ENCODE data around the gene PLSCR1. TPM values are rescaled to one million over a fixed set of nuclear protein-coding genes. Genes with fewer than 3 reads are reported as not detected.

PLSCR1 gene
- total and polyA plus RNA-seq, 8 donors: 67.2 to 126 (median 84.9) TPM

- Histone ChIP-seq H3K36me3 (no peaks in the 10 kb centered on the region), H3K9me3 (no peaks in the 10 kb centered on the region), H3K27me3 (no peaks in the 10 kb centered on the region), H3K4me1 (peaks cover 0 to 25% of the 10 kb centered on the region in 2 donors), H3K27ac (peak overlapping the region in 1 of 2 donors; percentile 74), H3K4me3 (no peak overlapping the region)
- intact Hi-C loops (cut with DNase I): no loop called here
- no peak for DNase-seq
- ATAC-seq: no peak
- TF ChIP-seq, protein P1, sequence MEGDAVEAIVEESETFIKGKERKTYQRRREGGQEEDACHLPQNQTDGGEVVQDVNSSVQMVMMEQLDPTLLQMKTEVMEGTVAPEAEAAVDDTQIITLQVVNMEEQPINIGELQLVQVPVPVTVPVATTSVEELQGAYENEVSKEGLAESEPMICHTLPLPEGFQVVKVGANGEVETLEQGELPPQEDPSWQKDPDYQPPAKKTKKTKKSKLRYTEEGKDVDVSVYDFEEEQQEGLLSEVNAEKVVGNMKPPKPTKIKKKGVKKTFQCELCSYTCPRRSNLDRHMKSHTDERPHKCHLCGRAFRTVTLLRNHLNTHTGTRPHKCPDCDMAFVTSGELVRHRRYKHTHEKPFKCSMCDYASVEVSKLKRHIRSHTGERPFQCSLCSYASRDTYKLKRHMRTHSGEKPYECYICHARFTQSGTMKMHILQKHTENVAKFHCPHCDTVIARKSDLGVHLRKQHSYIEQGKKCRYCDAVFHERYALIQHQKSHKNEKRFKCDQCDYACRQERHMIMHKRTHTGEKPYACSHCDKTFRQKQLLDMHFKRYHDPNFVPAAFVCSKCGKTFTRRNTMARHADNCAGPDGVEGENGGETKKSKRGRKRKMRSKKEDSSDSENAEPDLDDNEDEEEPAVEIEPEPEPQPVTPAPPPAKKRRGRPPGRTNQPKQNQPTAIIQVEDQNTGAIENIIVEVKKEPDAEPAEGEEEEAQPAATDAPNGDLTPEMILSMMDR (IDR thresholded peaks at IDR 0.05): no peak
Observed at GRCh38 chr3:146555311-146555710, 10.9 kb upstream of the PLSCR1 start.

- TF ChIP-seq, protein P1 (IDR thresholded peaks at IDR 0.05): no peak
- Histone ChIP-seq H3K4me3 (no peak overlapping the region), H3K9me3 (no peaks in the 10 kb centered on the region), H3K27ac (peak overlapping the region in 1 of 2 donors; percentile 74), H3K4me1 (peaks cover 0 to 32% of the 10 kb centered on the region in 2 donors), H3K36me3 (no peaks in the 10 kb centered on the region), H3K27me3 (no peaks in the 10 kb centered on the region)
- ATAC-seq (no peak), DNase-seq (no peak)
- intact Hi-C loops (cut with DNase I): no loop called here
Observed at GRCh38 chr3:146554151-146554760, 9.8 kb upstream of the PLSCR1 start.

- H3K4me1 ChIP-seq: peaks cover 0 to 28% of the 10 kb centered on the region in 2 donors
- ATAC-seq (peak; percentile 23), DNase-seq (no peak)
- no peaks in the 10 kb centered on the region for H3K27me3 ChIP-seq
- H3K4me3 ChIP-seq: no peak overlapping the region
- H3K27ac ChIP-seq: peak overlapping the region in 1 of 2 donors; percentile 40
- H3K36me3 ChIP-seq: no peaks in the 10 kb centered on the region
- TF ChIP-seq, protein P1 (IDR thresholded peaks at IDR 0.05): no peak
- no peaks in the 10 kb centered on the region for H3K9me3 ChIP-seq
- intact Hi-C loops (cut with DNase I): no loop called here
Observed at GRCh38 chr3:146550743-146551510, 6.5 kb upstream of the PLSCR1 start.

GRCh38 chr3:146550070-146550615 lies 5.7 kb upstream of the PLSCR1 start:
- Histone ChIP-seq H3K4me1 (peaks cover 0 to 32% of the 10 kb centered on the region in 2 donors), H3K4me3 (no peak overlapping the region), H3K36me3 (no peaks in the 10 kb centered on the region), H3K27me3 (no peaks in the 10 kb centered on the region), H3K27ac (peak overlapping the region in 1 of 2 donors; percentile 40), H3K9me3 (no peaks in the 10 kb centered on the region)
- intact Hi-C loops (cut with DNase I): no loop called here
- TF ChIP-seq, protein P1 (IDR thresholded peaks at IDR 0.05): no peak
- no peak for DNase-seq
- no peak for ATAC-seq

GRCh38 chr3:146547235-146547835 lies 2.9 kb upstream of the PLSCR1 start:
- intact Hi-C loops (cut with DNase I): no loop called here
- Histone ChIP-seq H3K27ac (no peak overlapping the region), H3K4me3 (no peak overlapping the region), H3K4me1 (peaks cover 6 to 36% of the 10 kb centered on the region in 2 donors), H3K36me3 (no peaks in the 10 kb centered on the region), H3K27me3 (no peaks in the 10 kb centered on the region), H3K9me3 (no peaks in the 10 kb centered on the region)
- TF ChIP-seq, protein P1 (IDR thresholded peaks at IDR 0.05): no peak
- no peak for DNase-seq
- ATAC-seq: no peak

Measured in left lung (tissue), 10 donors.